Embryonic facial prominence (tissue), 1 donor: Measurements from ENCODE around the gene SH2D4B.

Source experiments
- DNase-seq: peaks from one replicate; pipeline ENCODE4 v3.0.0-alpha.2; 2016; ENCODE audit errors: extremely low spot score

The SH2D4B gene

DNA sequence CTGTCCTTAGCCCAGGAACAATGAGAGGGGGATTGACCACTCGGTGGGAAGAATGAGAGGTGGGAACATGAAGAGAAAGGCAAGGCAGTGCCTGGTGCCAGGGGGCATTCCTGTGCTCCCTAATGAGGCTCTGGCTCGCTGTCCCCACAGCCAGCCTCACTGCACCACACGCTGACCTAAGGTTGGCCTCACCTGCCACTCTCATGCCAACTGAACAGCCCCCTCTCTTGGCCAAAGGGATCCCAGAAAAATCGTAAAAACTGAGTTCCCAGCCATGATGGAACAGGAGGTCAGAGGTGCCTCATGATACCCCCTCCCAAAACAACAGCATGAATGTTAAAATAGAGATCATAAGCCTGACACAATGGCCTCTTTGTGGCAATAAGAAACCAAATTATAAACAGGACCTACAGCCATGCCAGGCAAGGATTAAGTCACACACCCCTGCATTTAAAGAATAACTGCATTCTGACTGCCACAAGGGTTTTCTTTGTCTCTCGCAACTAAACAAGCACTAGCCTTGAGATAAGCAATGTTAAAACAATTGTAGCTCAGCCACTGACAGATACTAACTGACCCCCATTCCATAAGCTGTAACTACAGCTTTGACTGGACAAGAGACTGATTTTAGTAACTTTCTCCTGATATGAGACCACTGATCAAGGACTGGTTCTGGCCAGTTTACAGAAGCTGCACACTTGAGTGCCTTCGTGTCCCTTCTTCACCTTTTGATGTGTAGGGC, 149.2 kb downstream of the SH2D4B start:
- no peak for DNase-seq

- DNase-seq, result no peak
Measured at GRCh38 chr10:80687476-80687789, 149.7 kb downstream of the SH2D4B start.

DNA sequence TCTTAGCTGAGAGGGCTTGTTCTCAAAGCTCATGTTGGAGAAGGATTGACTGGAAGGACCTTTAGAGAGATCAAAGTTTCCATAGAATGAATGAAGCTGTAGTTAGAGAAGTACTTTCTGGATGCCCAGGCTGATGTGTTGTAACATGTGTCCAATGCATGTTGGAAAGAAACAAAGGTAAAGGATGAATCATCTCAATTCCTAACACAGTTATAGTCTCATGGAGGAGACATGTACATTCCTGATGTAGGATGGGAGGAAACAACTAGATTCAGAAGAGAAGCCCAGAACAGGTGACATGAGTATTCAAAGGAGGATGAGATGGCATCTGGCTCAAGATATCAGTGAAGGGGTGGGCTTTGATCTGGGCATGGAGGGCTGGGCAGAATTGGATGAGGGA, 152.7 kb downstream of the SH2D4B start:
- DNase-seq, result no peak

GRCh38 chr10:80691441-80691840, 153.7 kb downstream of the SH2D4B start:
- DNase-seq, result no peak

GRCh38 chr10:80693565-80693964, 155.9 kb downstream of the SH2D4B start:
- no peak for DNase-seq

DNA sequence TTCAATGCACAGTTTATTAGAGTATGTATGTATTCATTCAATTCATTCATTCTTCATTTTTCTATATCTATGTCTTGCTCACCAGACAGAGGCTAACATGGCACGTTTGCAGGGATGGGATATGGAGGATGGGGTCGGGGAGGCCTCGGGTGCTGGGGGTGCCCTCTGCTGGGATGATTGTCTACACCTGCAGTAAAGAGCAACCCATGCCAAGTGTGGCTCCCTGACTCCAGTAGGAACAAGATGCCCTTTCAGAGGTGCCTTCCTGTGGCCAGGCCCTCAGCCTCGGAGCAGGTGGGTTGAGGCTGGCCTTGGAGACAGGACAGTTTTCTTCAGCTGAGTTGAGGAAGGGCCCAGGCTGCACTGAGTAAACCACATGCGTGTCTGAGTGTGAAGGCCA, 157.2 kb downstream of the SH2D4B start:
- DNase-seq, result no peak
